Stimulated activated naive B cell treated with anti-CD40 and anti-IgM and Interleukin-4, amounts not matched to agents 10 μg/mL and 1 μg/mL and 100 μg/mL, for 72 hours (primary cell): Measurements from ENCODE around the gene CHRD.
A peak's percentile ranks its signal among the peaks of the same experiment; 100 is the strongest.

Experiments used
- ATAC-seq, 2 donors: fragments of 150-1000 bp; cut with Tn5 transposase; replicated peaks; 2 replicates each; pipeline ENCODE4 v1.10.0; 2021; ENCODE audit warnings: moderate library complexity in 1 of 2
- DNase-seq: peaks from one replicate; pipeline ENCODE4 v3.0.0; 2021
- H3K27ac Mint-ChIP-seq: one replicate; pipeline ENCODE4 v1.8.0; 2022; ENCODE audit warnings: mild to moderate bottlenecking, mixed read lengths
- H3K27me3 Mint-ChIP-seq, 2 donors: one replicate each; pipeline ENCODE4 v1.8.0; 2022; ENCODE audit warnings: mixed read lengths in 2 of 2
- H3K36me3 Mint-ChIP-seq, 2 donors: one replicate each; pipeline ENCODE4 v1.8.0; 2022; ENCODE audit warnings: mixed read lengths in 2 of 2, mild to moderate bottlenecking in 1 of 2
- H3K4me1 Mint-ChIP-seq, 2 donors: one replicate each; pipeline ENCODE4 v1.8.0; 2022; ENCODE audit warnings: mixed read lengths in 2 of 2, mild to moderate bottlenecking in 1 of 2
- H3K4me3 Mint-ChIP-seq, 2 donors: one replicate each; pipeline ENCODE4 v1.8.0; 2022; ENCODE audit warnings: mild to moderate bottlenecking in 2 of 2, mixed read lengths in 2 of 2, moderate library complexity in 1 of 2
- H3K9me3 Mint-ChIP-seq, 2 donors: one replicate each; pipeline ENCODE4 v1.8.0; 2022; ENCODE audit warnings: mixed read lengths in 2 of 2, mild to moderate bottlenecking in 1 of 2

Gene CHRD

DNA sequence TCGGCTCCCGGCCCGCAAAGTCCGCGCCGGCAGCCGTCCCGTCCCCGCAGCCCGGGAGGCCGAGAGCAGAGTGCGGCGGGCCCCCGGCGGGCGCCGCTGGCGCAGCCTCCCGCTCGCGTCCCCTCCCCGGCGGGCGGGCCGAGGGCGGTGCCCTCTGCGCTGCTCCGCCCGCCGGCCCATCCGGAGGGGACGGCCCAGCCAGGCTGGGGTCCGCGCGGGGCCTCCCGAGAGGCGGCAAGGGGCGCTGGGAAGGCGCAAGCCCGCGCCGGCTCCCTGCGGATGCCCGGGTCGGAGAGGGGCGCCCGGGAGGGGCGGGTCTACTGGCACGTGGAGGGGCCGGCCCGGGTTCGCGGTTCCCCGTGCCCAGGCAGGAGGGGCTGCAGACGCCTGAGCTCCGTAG, 18.3 kb upstream of the CHRD start, which contains the start of the genes CLCN2 and POLR2H:
Gene CLCN2 (minus strand): TSS at position 74 of the 400 bp plus-strand sequence. CDS start 126 bp downstream, outside the sequence.
Gene POLR2H (plus strand): TSS at position 179 of the 400 bp plus-strand sequence. CDS start 1,783 bp downstream, outside the sequence.
- peaks cover 21 to 25% of the 10 kb centered on the region in 2 donors for H3K36me3 Mint-ChIP-seq
- peak; percentile 26 to 28 for ATAC-seq
- H3K4me1 Mint-ChIP-seq, result peaks cover 16 to 28% of the 10 kb centered on the region in 2 donors
- H3K27me3 Mint-ChIP-seq, result peaks cover 5 to 7% of the 10 kb centered on the region in 2 donors
- peak within 1 kb of the TSS; percentile 93 for H3K27ac Mint-ChIP-seq
- H3K4me3 Mint-ChIP-seq, result peak within 1 kb of the TSS; percentile 87 to 96
- no peaks in the 10 kb centered on the region for H3K9me3 Mint-ChIP-seq
- DNase-seq, result no peak

DNA sequence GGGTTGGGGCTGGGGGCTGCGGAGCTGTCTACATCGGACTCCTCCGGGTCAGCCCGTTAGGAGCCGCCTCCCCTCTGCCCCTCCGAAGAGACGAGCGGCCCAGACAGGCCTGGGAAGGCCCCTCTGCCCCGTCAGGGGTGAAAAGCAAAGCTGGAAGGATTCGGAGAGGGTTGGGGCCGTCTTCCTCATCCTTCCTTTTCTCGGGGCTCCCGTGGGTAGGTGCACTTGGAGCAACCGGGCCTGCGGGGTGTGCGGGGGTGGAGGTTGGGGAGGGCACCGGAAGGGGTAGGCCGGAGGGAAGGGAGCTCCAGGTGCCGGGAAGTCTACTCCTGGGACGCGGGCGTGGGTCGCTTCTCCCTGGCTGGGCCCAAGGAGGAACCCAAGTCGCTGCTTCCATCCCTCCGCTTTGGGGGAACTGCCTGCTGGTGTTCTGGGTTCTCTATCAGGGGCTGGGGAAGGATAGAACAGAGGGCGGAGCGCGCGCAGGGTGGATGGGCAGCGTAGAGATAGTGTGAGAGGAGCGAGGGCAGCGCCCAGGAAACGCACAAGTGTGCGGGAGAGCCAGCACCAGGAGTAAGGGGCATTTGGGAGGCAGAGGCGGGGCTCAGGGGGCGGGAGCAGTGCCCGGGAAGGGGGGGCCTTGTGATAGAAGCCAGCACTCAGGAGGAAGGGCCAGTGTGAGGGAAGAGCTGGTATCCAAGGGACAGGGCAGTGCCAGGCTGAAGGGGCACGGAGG, 17.8 kb upstream of the CHRD start:
- ATAC-seq, result peak; percentile 28 to 41
- Mint-ChIP-seq H3K27me3 (peaks cover 5 to 7% of the 10 kb centered on the region in 2 donors), H3K9me3 (no peaks in the 10 kb centered on the region), H3K4me1 (peaks cover 16 to 33% of the 10 kb centered on the region in 2 donors), H3K36me3 (peaks cover 22 to 27% of the 10 kb centered on the region in 2 donors), H3K27ac (peak overlapping the region; percentile 93), H3K4me3 (peak overlapping the region; percentile 87 to 96)
- peak; percentile 43 for DNase-seq

DNA sequence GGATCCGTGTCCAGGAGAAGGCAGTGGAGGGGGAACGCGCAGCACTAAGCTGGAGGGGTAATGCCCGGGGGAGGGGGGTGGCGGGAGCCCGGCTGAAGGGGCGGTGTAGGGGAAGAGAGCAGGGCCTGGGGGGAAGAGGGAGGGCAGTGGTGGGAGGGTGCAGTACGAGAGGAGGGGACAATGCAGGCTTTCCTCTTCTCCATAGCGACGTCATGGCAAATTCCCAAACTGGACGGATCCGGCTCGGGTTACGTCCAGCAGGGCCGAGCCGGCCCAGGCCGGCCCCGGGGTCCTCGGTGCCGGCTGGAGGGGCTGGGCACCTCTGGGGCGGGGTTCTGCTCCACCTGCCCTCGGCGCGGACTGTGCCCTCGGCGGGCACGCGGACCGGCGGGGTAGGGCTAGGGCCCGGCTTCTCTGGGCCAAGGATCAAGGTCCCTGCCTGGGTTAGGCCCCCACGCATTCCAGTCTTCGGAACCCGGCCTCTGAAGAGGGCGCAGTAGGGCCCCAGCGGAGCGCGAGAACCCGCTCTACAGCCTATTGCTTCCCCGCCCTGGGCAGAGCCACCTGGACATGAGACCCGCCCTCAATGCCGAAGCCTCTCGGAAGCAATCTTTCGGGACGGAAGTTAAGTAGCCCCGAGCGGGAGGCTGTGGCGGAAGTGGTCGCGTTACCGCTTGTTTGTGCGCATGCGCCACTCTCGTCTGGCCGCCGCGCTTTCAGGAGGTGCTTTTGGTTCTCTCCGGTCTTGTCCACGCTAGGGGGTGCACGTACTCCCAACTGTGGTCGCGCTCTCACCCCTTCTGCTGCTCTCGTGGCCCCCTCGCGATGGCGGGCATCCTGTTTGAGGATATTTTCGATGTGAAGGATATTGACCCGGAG, 16.9 kb upstream of the CHRD start:
- peak; percentile 89 to 91 for ATAC-seq
- H3K27ac Mint-ChIP-seq, result peak overlapping the region; percentile 95
- H3K9me3 Mint-ChIP-seq, result no peaks in the 10 kb centered on the region
- peaks cover 16 to 34% of the 10 kb centered on the region in 2 donors for H3K4me1 Mint-ChIP-seq
- peak overlapping the region; percentile 87 to 96 for H3K4me3 Mint-ChIP-seq
- DNase-seq, result peak; percentile 96
- H3K36me3 Mint-ChIP-seq, result peaks cover 26 to 35% of the 10 kb centered on the region in 2 donors
- peaks cover 5 to 7% of the 10 kb centered on the region in 2 donors for H3K27me3 Mint-ChIP-seq

DNA sequence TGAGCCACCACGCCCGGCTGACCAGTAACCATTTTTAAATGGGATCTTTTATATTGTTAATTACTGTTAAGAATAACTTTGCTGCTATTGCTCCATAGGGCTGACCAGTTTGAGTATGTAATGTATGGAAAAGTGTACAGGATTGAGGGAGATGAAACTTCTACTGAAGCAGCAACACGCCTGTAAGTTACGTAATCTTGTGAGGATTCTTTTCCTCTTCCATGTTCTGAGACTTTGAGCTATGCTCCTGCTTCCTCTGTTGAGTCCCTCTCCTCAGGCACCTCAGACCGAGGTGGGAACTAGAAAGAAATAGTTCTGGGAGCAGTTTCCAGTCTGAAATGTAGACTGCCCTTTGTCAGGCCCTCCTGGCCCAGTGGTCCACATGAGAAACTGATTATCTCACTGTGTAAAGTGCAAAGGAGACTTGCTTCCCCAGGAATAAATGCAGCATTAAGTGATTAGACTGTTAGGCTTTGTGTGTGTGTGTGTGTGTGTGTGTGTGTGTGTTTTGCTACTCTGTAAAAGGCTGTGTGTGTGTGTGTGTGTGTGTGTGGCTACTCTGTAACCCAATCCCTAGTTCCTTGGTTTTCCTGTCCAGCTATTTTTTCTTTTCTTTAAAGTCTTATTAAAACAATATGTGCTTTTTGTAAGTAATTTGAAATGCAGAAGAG, 13.1 kb upstream of the CHRD start:
- Mint-ChIP-seq H3K4me1 (peaks cover 17 to 28% of the 10 kb centered on the region in 2 donors), H3K9me3 (no peaks in the 10 kb centered on the region), H3K27ac (no peak overlapping the region), H3K4me3 (no peak overlapping the region), H3K36me3 (peaks cover 35 to 52% of the 10 kb centered on the region in 2 donors), H3K27me3 (no peaks in the 10 kb centered on the region)
- DNase-seq (no peak), ATAC-seq (no peak)

DNA sequence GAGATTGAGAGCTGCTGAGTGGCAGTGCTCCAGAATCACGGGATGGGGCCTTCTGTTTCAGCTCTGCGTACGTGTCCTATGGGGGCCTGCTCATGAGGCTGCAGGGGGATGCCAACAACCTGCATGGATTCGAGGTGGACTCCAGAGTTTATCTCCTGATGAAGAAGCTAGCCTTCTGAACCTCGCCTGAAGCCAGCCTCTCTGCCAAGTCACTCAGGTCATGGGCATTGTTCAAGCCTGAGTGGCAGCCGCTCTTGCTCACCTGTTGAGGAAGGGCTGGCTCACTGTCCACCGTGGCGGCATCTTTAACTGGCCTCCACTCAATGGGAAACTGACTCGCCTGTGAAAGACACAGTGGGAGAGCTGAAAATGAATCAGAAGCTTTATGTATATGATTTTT, 11.7 kb upstream of the CHRD start:
- ATAC-seq, result no peak
- H3K4me1 Mint-ChIP-seq, result peaks cover 14 to 29% of the 10 kb centered on the region in 2 donors
- peaks cover 35 to 49% of the 10 kb centered on the region in 2 donors for H3K36me3 Mint-ChIP-seq
- no peak overlapping the region for H3K27ac Mint-ChIP-seq
- DNase-seq, result no peak
- no peaks in the 10 kb centered on the region for H3K27me3 Mint-ChIP-seq
- no peaks in the 10 kb centered on the region for H3K9me3 Mint-ChIP-seq
- no peak overlapping the region for H3K4me3 Mint-ChIP-seq

DNA sequence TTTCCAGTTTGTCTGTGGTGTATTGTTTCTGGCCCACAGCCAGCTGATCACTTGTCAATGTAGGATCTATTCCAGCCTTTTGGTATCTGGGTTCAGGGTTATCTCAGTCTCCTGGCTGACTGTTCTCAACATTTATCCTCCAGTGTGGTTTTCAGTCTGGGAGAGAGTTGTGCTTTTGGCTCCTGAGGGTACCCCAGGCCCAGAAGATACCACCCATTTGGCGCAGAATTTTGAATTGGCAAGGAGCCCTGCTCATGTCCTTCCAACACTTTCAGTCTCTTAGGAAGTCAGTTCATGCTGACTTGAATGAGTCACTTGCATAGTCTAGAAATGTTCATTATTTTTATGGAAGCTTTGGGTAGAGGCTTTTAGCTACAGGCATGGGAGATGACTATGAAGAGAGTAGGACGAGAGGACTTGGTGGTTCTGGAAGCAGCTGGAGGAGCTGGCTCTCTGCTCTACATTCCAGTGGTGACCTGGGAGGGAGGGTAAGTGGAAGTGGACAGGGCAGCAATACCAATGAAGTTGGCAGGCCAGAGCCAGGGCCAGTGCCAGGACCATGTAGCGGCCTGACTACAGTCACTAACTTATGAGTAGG, 11.2 kb upstream of the CHRD start:
- H3K36me3 Mint-ChIP-seq, result peaks cover 35 to 49% of the 10 kb centered on the region in 2 donors
- ATAC-seq, result no peak
- H3K4me1 Mint-ChIP-seq, result peaks cover 11 to 29% of the 10 kb centered on the region in 2 donors
- no peak overlapping the region for H3K4me3 Mint-ChIP-seq
- no peak for DNase-seq
- no peaks in the 10 kb centered on the region for H3K27me3 Mint-ChIP-seq
- no peaks in the 10 kb centered on the region for H3K9me3 Mint-ChIP-seq
- no peak overlapping the region for H3K27ac Mint-ChIP-seq

DNA sequence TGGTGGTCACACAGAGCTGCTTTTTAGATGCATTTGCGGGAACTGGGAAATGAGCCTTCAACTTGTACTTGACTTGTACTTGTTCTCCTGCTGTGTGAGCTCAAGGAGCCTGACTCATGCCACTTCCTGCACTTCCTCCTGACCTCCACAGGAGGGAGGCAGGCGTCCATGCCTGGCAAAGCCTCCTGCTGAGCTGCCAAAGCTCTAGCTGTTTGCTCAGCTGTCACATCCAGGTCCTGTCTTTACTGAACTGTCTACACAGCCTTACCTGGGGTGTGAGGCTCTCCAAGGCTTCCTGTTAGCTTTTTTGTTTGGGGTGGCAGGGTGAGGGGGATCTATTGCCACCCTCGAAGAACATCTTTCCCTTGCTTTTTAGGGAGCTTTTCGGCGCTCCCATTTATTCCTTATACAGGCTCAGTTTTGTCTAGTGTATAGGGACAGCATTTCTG, 8.3 kb upstream of the CHRD start:
- no peak overlapping the region for H3K4me3 Mint-ChIP-seq
- ATAC-seq, result peak; percentile 97
- peaks cover 21 to 34% of the 10 kb centered on the region in 2 donors for H3K36me3 Mint-ChIP-seq
- no peak overlapping the region for H3K27ac Mint-ChIP-seq
- H3K27me3 Mint-ChIP-seq, result peaks cover 6 to 15% of the 10 kb centered on the region in 2 donors
- no peaks in the 10 kb centered on the region for H3K9me3 Mint-ChIP-seq
- peak; percentile 57 for DNase-seq
- peaks cover 4 to 13% of the 10 kb centered on the region in 2 donors for H3K4me1 Mint-ChIP-seq

DNA sequence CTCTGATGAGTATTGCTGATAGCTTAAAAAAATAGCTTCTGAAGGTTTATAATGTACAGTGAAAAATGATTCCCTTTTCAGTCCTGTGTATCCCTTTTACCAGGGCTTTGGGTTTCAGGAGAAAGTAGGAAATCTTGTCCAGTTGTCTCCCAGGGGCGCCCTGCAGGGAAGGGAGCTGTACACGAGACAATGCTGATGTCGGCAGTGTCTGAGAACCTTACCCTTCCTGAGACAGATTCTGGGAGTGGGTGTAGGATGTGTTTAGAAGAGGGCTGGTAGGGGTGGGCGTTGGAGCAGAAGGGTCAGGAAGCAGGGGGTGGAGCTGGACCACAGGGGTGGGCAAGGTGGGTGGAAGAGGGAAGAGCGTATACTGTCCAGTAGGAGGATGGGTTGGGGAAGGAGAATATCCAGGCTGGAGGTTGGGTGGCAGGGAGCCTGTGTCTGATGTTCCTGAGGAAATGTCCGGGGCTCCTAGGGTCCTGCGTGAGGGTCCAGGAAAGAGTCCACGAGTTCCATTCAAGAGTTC, 7.5 kb upstream of the CHRD start:
- DNase-seq, result no peak
- Mint-ChIP-seq H3K27ac (peak overlapping the region; percentile 26), H3K4me1 (peaks cover 4 to 7% of the 10 kb centered on the region in 2 donors), H3K27me3 (peaks cover 12 to 23% of the 10 kb centered on the region in 2 donors), H3K4me3 (no peak overlapping the region), H3K36me3 (peaks cover 15 to 26% of the 10 kb centered on the region in 2 donors), H3K9me3 (no peaks in the 10 kb centered on the region)
- no peak for ATAC-seq

DNA sequence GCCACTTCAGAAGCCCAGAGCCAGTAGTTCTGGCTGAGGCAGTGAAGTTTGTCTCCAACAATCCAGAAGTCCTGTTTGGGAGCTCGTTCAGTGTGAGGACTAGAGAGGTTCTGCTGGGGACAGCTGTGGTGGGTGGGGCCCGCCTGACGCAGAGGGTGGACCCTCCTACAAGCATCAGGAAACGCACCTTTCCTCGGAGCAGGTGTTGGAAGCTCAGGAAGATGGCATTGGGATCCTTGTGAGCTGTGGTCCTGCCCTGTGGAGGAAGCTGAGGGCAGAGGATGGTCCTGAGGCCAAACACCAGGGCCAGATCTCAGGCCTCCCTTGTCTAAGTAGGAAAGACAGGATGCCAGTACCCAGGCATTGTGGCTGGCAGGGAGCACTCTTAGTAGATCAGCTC, 6.9 kb upstream of the CHRD start:
- Mint-ChIP-seq H3K27me3 (peaks cover 18 to 28% of the 10 kb centered on the region in 2 donors), H3K4me3 (no peak overlapping the region), H3K9me3 (no peaks in the 10 kb centered on the region), H3K36me3 (peaks cover 13 to 20% of the 10 kb centered on the region in 2 donors), H3K27ac (no peak overlapping the region), H3K4me1 (peaks cover 4 to 7% of the 10 kb centered on the region in 2 donors)
- ATAC-seq, result no peak
- no peak for DNase-seq

DNA sequence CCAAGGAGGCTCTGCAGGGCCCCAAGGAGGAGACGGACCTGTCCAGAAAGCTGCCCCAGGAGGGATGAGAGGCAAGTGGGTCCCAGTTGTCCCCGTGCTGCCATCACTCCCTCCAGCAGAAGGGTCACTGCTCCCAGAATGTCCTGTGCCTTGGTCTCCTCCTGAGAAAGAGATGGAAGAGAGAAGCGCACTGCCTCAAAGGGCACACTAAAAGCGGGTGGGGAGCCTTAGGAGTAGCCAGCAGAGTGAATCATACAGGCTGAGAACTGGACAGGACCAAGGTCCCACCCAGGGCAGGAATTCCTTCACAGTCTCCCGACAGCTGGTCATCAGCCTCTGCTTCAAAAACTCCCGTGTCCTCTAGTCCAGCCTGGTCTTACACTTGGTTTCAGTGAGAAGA, 6.4 kb upstream of the CHRD start:
- Mint-ChIP-seq H3K4me3 (no peak overlapping the region), H3K4me1 (peaks cover 4 to 7% of the 10 kb centered on the region in 2 donors), H3K36me3 (peaks cover 9 to 17% of the 10 kb centered on the region in 2 donors), H3K27me3 (peaks cover 23 to 33% of the 10 kb centered on the region in 2 donors), H3K27ac (no peak overlapping the region), H3K9me3 (no peaks in the 10 kb centered on the region)
- no peak for ATAC-seq
- DNase-seq, result no peak

DNA sequence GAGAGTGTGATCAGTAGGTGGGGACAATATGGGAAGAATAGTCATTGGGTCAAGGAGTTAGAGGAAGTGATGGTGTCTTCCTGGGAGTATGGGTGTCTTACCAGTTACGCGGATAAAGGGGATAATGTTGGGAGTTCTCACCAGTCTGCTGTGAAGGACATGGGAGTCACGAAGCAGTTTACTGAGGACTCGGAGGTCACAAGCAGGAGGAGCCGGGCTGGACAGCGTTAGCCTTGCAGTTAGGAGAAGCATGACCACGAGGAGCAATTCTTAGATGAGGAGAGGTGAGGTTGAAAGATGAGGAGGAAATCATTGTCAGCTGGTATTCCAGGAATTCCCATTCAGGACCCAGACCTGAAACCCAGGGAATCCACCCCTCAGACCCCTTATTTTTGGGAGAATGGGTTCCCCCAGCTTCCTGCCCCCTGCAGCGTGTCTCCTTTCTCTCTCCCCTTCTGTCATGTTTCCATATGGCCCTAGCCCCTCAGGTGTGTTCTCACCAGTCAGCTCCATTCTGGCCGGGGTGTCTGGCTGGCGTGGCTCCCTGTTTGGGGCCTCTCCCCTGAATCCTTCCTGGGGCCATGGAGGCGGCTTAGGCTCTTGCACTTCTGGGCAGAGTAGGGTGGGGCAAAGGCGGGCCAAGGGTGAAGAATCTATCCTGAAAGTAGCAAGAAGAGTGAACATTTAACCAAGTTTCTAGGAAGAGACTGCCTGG, 4.0 kb upstream of the CHRD start:
- no peak overlapping the region for H3K27ac Mint-ChIP-seq
- H3K9me3 Mint-ChIP-seq, result no peaks in the 10 kb centered on the region
- H3K36me3 Mint-ChIP-seq, result no peaks in the 10 kb centered on the region
- H3K4me3 Mint-ChIP-seq, result no peak overlapping the region
- no peak for ATAC-seq
- peaks cover 38 to 50% of the 10 kb centered on the region in 2 donors for H3K27me3 Mint-ChIP-seq
- H3K4me1 Mint-ChIP-seq, result peaks cover 10 to 11% of the 10 kb centered on the region in 2 donors
- DNase-seq, result no peak

DNA sequence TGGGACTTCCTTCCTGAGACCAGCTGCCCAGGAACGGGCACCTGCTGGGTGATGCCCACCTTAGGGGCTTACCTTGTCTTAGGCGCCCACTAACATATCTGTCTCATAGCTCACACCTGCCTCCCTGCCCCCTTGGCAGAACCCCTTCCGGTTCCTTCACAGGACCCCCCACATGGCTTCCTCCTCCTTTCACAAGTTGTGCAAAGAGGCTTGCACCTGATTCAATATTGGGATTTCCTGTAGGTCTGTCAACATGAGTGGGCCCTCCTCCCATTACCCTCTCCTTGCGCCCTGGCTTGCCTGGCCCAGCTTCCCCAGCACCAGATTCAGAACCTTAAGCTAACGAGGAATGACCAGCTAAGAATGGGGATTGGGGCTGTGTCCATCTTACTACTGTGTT, 2.5 kb upstream of the CHRD start:
- H3K4me3 Mint-ChIP-seq, result no peak overlapping the region
- no peaks in the 10 kb centered on the region for H3K9me3 Mint-ChIP-seq
- peaks cover 13 to 18% of the 10 kb centered on the region in 2 donors for H3K4me1 Mint-ChIP-seq
- ATAC-seq (no peak), DNase-seq (no peak)
- H3K36me3 Mint-ChIP-seq, result no peaks in the 10 kb centered on the region
- peaks cover 51 to 65% of the 10 kb centered on the region in 2 donors for H3K27me3 Mint-ChIP-seq
- H3K27ac Mint-ChIP-seq, result no peak overlapping the region
